HEK293T (cell line): Measurements from ENCODE around the gene FAM53B.

Experiments used
- ARNT ChIP-seq: fragments of 450-650 bp; IDR thresholded peaks from 2 replicates; pipeline ENCODE4 v1.6.1; 2017; ENCODE audit warnings: mild to moderate bottlenecking
- BHLHE40 ChIP-seq: fragments of 450-650 bp; IDR thresholded peaks from 2 replicates; pipeline ENCODE4 v1.6.1; 2016; ENCODE audit warnings: mild to moderate bottlenecking, moderate library complexity, borderline replicate concordance
- CTBP1 ChIP-seq: fragments of 450-650 bp; IDR thresholded peaks from 2 replicates; pipeline ENCODE4 v1.6.1; 2016; ENCODE audit warnings: borderline replicate concordance
- FOXM1 ChIP-seq: fragments of 450-650 bp; IDR thresholded peaks from 2 replicates; pipeline ENCODE4 v1.6.1; 2017; ENCODE audit warnings: mild to moderate bottlenecking, borderline replicate concordance
- HDGF ChIP-seq: fragments of 450-650 bp; IDR thresholded peaks from 2 replicates; pipeline ENCODE4 v1.6.1; 2017; ENCODE audit warnings: antibody characterized with exemption, borderline replicate concordance
- L3MBTL2 ChIP-seq: fragments of 450-650 bp; conservative IDR thresholded peaks from 2 replicates; pipeline ENCODE4 v1.6.1; 2016; ENCODE audit warnings: mild to moderate bottlenecking
- SUZ12 ChIP-seq: fragments of 450-650 bp; IDR thresholded peaks from 2 replicates; pipeline ENCODE4 v1.6.1; 2016; ENCODE audit warnings: mild to moderate bottlenecking
- ZNF384 ChIP-seq: fragments of 450-650 bp; IDR thresholded peaks from 2 replicates; pipeline ENCODE4 v1.6.1; 2016

GRCh38 chr10:124624895-124625294, 119.3 kb downstream of the FAM53B start:
- TF ChIP-seq HDGF (no peak), ARNT (no peak), CTBP1 (no peak), SUZ12 (no peak), FOXM1 (no peak), L3MBTL2 (no peak), ZNF384 (no peak), BHLHE40 (no peak)
